HG03135 (cell line): Measurements from ENCODE around the gene PAX7.

Experiments used
- ATAC-seq: cut with Tn5 transposase; IDR thresholded peaks from one replicate; pipeline ENCODE4 v1.9.1; 2021; ENCODE audit warnings: mild to moderate bottlenecking, moderate library complexity; ENCODE audit not compliant: unreplicated experiment

PAX7 gene

DNA sequence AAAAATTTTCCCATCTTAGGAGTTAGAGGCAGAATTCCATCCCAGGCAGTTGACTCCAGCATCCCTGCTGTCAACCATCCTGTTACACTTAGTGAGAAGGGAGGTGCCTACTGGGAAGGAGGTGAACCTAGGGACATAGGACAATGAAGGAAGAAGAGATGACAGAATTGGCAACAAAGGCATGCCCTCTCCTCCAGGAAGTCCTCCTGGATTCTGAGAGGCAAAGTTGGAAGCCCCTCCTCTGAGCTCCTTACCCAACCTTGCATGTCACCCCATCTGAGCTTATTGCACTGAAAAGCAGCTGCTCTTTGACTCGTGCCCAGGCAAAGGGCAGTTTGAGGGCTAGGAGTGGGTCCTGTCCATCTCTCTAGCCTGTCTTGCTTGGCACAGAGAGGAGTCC lies 66.9 kb downstream of the PAX7 start:
- no peak for ATAC-seq

DNA sequence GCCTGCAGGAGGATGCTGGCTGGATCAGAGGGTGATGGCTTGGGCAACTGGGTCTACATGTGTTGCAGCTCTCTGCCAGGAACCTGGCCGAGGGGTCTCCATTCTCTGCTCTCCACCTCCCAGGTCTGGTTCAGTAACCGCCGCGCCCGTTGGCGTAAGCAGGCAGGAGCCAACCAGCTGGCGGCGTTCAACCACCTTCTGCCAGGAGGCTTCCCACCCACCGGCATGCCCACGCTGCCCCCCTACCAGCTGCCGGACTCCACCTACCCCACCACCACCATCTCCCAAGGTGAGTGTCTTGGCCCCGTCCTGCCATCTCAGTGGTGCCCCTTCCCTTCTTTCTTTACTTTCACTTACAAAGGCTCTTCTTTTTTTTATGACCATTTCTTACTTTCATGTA lies 69.9 kb downstream of the PAX7 start:
- no peak for ATAC-seq

DNA sequence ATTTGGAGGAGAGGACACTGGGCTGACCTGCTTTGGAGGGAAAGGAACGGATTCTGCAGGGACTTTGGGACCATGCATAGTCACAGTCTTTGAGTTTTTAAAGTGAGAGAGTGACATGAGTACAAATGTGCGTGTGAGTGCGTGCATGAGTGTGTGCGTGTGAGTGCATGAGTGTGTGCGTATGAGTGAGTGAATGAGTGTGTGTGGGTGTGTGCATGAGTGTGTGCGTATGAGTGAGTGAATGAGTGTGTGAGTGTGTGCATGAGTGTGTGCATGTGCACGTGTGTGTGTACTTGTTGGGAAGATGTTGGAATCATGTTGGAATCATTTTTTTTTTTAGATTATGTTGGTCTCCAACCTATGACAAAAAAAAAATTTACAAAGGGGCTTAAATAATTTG lies 70.5 kb downstream of the PAX7 start:
- no peak for ATAC-seq

DNA sequence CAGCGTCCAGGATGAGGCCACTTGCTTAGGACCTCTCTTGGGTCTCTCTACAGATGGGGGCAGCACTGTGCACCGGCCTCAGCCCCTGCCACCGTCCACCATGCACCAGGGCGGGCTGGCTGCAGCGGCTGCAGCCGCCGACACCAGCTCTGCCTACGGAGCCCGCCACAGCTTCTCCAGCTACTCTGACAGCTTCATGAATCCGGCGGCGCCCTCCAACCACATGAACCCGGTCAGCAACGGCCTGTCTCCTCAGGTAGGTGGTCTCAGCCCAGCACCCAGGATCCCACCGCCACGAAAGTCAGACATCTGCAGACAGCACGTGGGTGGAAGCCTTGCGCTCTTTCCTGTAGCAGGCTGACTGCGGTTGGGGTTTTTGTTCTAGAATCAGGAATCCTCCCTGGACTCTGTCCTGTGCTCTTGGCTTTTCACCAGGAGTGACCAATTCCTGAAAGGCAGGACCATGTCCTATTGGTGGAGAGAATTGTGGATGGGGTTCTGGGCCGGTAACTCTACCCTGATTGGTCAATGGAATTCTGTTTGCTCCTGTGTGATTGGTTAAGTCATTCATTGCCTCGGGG lies 72.5 kb downstream of the PAX7 start:
- no peak for ATAC-seq

DNA sequence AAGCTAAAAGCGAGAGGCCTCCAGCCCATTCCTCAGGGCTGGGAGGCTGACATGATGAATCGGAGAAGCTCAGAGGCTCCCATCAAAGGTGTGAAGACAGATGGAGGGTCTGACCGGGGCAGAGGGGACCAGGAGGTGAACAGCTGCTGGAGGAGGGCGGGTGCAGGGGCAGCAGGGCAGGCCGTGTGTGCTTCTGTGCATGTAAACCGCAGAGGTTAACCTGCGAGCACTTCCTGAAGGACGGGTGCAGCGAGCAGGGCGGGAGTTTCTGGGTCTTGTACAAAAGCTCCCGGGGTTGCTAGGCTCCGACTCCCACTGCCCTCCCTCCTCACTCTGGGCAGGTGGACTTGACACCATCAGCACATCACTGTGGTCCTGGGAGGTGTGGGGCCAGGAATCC lies 75.2 kb downstream of the PAX7 start:
- ATAC-seq = no peak

DNA sequence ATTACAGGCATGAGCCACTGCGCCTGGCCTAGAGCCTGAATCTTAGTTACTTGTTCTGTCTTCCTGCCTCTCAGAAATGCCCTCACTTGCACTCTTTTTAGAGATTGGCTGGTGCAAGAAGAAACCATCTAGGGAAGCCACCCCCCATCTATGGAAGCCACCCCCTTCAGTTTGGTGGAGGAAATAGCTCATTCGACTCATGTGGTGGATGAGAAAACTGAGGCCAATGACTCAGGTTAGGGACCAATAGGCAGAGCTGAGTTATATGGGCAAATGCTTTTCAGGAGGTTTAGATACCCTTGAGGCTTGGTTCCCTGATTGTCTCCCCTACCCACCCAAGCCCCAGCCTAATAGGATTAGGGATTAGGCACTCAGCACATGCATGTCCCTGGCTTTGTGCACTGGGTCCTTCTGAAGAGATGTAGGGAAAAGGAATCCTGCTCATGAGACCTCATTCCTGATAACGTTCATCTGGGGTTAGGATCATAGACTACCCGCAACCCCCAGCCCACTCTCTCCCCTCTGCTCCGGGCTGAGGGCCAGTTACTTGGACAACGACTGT lies 77.1 kb downstream of the PAX7 start:
- no peak for ATAC-seq

DNA sequence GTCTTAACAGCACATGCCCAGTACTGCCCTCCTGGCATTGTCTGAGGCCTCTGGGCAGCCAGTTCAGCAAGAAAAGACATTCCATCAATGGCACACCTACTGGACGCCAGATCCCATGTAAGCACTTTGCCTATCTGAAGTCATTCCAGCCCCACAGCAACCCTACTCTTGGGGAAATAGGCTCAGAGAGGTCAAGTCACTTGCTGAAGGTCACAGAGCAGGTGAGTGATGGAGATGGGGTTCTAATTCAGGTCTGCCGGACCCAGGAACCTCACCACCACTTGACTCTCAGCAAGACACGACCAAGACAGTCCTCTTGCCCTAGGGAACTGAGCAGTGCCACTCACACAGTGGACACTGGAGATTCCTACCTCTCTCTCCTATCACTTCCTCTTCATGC lies 79.4 kb downstream of the PAX7 start:
- no peak for ATAC-seq

DNA sequence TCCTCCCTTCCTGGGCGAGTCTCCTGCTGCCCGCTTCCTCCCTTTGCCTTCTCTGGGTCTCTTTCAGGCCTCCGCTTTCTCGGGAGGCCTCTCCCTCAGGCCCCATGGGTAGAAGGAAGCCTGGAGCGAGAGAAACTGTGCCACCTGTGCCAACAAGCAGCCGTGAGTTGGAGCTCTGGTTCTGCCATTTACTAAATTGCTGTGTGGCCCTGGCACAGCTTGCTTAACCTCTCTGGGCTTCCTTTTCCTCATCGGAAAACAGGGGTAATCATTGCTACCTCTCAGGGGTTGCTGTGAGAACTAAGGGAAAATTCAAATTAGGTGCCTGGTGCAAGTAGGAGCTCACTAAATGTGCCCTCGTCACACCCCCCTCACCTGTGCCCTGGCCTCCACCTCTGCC lies 80.4 kb downstream of the PAX7 start:
- no peak for ATAC-seq

DNA sequence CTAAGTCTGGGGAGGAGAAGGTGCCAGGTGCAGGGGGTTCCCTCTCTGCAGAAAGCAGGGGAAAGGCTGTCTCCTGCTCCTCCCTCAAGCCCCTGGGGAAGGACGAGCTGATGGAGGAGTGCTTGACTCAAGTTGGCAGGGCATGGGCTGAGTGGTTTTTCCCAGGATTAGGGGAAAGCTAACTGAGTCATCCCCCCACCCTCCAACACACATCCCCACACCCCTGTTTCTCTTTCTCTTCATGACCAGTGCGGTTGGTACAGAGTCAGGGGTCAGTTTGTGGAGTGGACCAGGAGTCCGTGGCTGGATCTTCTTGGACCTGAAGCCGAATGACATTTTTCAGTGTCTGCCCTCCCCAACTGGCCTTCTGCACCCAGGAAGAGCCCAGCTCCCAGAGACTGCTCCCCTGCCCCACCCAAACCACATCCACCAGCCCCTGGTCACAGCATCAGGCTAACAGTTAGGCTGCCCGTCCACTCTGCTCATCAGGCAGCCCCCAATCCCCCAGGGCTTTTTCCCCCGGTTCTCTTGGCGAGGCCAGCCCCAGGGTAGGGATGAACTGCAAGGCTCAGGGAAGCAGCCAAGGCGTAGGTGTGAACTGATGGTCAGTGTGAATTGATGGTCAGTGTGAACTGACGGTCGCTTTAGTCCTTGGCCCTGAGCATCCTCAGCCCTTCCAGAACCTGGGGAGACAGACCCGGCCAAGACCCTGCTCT lies 81.0 kb downstream of the PAX7 start:
- ATAC-seq = no peak

DNA sequence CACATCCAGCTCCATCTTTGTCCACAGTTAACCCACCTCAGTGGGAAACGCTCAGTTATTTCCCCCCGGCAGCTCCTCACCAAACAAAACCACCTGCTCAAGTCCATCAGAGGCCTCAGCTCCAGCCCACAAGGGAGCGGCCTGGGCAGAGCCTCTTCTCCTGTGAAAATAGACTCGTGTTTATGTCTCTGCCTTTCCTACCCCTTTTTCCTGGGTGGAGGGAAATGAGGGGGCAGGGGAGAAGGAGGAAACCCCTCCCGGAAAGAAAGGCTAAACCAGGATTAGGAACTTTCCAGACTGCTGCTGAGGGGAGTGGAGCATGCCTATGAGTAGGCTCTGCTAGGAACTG lies 81.6 kb downstream of the PAX7 start:
- ATAC-seq = no peak

DNA sequence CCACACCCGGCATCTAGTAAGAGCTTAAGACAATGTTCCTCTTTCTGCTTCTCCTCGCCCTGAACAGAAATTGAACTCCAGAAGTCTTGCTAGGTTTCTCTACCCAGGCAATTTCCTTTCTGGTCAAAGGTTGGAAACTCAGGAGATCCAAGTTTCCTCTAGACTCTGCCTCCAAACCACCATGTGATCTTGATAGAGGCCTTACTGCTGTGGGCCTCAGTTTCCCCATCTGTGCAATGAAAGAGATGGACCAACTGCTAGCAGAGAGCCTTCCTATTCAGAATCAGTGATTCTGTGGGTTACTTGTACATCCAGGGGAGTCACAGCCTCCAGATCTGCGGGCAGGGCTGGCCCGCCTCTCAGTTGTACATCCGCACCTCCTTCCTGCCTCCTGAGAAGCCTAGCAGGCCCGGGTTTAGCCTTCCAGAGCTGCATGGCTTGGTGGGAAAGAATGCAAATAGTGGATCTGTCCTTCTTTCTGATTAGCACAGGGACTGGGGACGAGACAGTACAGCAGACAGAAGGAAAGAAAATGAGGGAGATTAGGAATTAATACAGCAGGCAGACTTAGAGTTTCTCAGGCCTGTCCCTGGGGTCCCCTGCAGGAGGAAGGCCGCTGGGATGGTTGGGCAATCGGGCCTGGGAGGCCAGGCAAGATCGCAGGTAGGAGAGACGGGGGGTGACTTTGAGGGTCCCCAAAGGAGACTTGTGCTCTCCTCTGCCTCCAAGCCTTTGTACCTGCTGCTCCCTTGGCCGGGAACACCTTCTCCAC lies 83.9 kb downstream of the PAX7 start:
- no peak for ATAC-seq

DNA sequence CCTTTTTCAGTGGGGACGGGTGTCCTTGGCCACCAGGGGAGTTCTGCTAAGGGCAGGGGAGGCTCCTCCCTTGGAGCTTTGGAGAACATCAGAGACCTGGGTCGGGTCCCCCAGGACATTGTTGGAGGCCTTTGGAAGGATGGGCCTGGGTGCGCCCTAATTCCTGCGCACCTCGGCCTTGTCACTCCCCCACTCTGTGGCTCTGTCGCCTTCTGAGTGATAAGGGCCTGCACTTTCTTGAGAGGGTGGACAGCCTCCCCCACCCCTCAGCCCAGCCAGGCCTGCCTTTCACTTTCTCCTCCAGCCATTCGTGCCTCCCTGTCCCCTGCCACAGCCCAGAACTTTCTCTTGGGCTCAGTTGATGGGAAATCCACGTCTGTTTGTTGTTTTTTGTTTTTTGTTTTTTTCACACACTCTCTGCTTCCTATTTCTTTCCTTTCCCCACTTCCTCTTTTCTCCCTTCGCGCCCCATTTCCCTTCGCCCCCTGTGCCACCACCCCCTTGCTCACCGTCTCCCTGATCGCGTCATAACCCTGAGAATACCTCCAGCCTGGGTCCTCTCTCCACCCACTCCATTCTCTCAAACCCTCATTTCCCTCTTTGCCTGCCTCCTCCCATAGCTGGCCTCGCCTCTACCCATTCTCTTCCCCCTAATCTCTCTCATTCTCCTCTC lies 85.6 kb downstream of the PAX7 start:
- ATAC-seq = no peak

DNA sequence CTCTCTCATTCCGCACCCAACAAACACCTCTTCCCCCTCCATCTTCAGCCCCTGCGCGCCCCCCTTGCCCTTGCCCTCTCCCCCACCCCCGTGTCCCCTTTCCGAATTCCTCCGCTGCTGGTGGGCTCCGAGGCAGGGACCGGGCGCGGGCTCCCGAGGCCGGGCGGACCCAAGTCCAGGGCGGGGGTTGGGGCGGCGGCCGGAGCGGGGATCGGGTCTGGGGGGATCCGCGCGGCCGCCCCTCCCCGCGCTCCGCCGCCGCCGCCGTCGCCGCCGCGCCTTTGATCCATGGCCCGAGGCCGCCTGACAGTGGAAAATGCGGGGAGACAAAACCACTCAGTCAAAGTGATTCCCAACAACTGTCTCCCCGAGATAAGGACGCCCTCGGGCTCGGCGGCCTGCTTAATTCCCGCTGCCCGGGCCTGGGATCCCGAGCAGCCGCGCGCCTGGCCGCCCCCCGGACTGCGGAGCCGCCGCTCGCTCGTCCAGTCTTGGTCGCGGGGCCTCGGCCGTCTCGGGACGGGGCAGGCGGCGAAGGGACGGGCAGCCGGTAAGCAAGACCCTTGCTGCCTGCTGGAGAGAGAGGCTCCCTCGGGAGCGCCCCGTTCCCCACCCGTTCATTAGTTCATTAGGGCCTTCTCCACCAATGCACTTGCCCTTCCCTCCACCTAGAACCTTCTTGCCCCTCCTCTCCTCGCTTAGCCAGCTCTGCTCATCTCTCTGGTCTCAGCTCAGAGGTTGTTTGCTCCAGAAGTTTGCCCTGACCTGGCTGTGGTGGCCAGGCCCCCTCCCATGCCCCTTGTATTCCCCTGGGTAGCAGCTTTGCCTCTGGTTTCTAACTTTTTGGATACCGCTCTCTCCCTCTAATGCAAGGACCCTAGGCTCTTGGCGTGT lies 86.4 kb downstream of the PAX7 start:
- ATAC-seq = no peak

DNA sequence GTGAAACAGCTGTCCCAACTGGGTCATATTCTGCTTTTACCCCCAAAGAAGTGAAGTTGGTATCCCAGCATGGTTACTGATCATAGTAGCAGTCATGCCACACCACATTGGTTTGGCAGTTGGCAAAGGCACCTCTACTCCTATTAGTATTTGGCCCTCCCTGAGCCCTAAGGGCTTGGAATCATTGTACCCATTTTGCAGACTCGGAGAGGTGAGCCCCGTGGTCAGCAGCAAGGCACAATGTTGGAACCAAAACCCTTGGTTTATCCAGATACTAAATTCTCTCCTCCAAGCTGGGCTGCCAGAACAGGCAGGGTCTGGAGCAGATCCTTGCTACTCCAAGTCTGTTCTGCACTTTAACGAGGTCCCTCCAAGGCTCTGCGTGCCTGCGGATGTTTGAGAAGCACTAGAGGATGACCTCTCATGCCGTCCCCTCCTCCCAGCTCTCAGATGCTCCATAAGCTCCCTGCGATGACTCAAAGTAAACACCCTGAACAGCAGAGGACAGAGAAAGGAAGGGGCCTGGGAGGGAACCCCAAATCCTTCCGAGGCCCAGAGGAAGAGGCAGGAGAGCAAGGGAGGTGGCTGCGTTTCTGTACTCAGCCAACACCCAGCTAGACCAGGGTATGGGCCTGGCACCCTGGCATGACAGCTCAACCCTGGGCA lies 89.3 kb downstream of the PAX7 start:
- no peak for ATAC-seq

DNA sequence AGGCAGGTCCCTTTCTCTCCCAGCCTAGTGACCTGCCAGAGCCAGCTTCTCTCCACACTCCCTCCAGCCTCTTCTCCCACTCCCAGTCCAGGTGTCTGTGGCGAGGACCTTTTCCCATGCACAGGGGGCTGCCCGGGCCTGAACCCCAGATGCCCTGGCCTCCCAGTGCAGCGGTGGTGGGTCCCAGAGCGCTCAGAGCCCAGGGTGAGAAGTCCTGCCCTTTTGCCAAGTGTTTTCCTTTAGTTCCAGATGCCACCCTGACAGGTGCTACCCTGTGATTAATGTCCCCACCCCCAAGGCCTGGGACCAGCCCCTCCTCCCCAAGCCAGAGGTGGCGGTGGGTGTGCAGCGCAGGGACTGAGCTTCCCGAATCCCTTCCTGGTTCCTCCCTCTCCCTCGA lies 90.4 kb downstream of the PAX7 start:
- no peak for ATAC-seq

DNA sequence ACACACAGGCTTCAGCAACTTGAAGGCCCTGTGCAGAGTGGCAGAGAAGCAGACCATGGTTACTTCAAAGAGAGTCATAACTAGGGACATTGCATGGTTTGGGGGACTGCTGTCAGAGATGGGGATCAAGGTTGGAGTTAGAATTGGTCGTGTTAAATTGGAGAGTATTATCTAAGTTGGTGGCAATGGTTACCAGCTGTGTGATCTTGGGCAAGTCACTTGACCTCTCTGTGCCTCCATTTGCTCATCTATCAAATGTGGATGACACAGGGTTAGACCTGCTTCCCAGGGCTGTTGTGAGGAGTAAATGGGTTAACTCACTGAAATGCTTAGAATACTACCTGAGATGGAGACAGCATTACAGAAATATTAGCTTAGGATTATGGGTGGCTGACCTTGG lies 91.1 kb downstream of the PAX7 start:
- ATAC-seq = no peak

DNA sequence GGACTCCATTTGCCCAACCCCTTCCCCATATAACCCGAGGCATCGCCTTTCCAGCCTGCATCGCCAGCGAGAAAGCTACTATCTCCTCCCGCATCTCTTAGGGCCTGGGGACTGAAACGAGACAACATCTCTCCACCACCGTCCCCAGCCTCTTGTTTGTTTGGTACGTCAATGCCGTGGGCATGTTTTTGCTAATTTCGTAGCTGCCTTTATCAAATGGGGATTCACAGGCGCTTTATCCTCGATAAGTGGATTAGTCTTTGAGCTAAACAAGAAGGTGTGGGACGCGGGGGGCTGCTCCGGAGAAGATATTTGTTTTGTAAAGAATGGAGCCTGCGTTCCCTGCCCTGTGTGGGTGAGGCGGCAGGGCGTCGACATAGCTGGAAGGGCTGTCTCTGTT lies 91.6 kb downstream of the PAX7 start:
- ATAC-seq = no peak

DNA sequence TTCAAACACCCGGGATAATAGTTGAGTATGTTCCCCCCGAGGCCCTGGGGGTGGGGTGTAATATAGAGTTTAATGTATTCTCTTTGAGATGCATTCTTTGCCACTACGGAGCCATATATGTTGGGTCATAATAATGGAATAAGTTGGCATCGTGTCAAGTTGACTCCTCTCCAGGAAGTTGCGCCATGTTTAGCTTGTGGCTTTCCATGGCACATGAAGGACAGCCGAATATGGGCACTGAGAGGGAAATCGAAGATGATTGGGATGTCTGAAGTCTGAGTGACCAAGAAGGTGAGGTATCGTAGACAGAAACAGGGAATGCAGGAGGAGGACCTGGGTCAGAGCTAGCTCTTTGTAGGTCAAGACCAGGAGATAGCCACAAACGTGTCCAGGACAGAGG lies 92.6 kb downstream of the PAX7 start:
- no peak for ATAC-seq

DNA sequence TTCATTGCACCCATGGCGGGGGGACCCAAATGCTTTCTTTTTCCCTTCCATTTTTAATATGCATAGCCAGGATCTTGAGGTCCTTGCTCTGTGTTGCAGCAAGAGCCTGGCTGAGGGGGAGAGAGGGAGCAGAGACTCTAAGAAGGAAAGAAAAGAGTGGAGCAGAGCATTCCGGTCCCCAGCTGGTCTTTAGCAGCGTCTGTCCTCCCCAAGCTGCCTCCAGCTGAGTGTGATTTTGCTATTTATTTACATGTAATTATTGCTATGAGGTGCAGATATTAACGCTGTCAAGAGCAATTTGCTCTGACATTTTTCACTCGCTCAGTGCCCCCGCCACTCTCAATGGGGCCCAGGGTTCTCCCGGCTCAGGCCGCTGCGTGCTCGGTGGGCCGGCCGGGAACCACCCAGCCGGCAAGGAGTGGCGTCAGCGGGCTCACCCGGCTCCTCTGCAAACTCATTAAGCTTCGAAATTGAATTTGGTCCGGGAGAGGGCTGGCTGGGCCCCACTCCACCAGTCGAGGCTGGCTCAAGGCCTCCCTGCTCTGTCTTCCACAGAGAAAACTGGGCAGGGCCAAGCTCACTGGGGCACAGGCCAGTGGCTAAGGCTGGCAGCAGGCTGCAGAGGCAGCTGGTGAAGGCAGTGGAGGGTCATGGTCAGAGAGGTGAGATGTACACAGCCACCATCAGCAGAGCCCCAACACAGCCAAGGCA lies 93.2 kb downstream of the PAX7 start:
- no peak for ATAC-seq
